ENCODE data around the gene ADH7.
"Not testable (repeated sequence)": the region's sequence is repeated elsewhere in the genome, so short reads cannot be mapped to it uniquely, and the experiment has no call there.

ADH7 gene

DNA sequence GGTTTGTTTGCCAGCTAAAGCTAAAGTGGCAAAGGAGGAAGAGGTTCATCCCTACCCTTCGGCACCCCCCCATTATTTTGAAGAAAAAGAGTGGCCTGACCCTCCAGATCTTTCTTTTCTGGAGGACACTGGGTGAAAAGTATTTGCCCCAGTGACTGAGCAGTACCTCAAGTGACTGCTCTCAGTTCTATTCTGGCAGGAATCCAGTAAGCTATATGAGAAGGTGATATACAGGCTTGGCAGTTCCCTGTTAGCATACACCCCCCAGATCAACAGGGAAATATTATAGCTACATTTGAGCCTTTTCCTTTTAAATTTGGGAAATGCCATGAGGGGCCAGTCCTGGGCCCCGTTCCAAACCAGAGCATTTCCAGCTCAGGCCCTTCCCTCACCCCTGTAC is 67.3 kb downstream of the ADH7 start:
- H3F3A ChIP-seq (ENCODE audit: low read depth); H3K9me2 ChIP-seq (replicated peaks; ENCODE audit: low read depth, low read length); H3K9ac ChIP-seq (ENCODE audit: low read depth, low read length, poor library complexity, severe bottlenecking); H3K4me3 ChIP-seq (ENCODE audit: low read length, poor library complexity, severe bottlenecking); H3K4me2 ChIP-seq (ENCODE audit: low read depth, low read length, poor library complexity, severe bottlenecking); H3K9me3 ChIP-seq (ENCODE audit: insufficient read depth, low read depth, low read length); H3K4me1 ChIP-seq (ENCODE audit: insufficient read depth, low read length, poor library complexity, severe bottlenecking); H3K79me2 ChIP-seq (ENCODE audit: insufficient read depth, low read length); H3K36me3 ChIP-seq (ENCODE audit: insufficient read depth, low read length); H2AFZ ChIP-seq (ENCODE audit: low read length); H4K20me1 ChIP-seq (ENCODE audit: insufficient read depth, low read length, poor library complexity, severe bottlenecking); H3K27me3 ChIP-seq (ENCODE audit: insufficient read depth, low read length, poor library complexity, severe bottlenecking): not testable (repeated sequence)

DNA sequence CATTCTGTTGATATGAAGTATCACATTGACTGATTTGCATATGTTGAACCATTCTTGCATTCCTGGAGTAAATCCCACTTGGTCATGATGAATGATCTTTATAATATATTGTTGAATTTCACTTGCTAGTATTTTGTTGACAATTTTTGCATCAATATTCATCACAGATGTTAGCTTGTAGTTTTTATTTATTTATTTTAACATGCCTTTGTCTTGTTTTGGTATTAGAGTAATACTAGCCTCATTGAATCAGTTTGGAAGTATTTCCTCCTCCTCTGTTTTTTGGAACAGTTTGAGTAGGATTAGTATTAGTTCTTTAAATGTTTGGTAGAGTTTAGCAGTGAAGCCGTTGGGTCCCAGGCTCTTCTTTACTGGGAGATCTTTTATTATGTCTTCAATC is 68.7 kb downstream of the ADH7 start:
- Histone ChIP-seq H3K4me2 (ENCODE audit: low read depth, low read length, poor library complexity, severe bottlenecking) (no peak overlapping the region), H3K9me2 (replicated peaks; ENCODE audit: low read depth, low read length) (no peaks in the 10 kb centered on the region), H2AFZ (ENCODE audit: low read length) (no peak overlapping the region), H3K27me3 (ENCODE audit: insufficient read depth, low read length, poor library complexity, severe bottlenecking) (no peaks in the 10 kb centered on the region), H3K9ac (ENCODE audit: low read depth, low read length, poor library complexity, severe bottlenecking) (no peak overlapping the region), H3K4me3 (ENCODE audit: low read length, poor library complexity, severe bottlenecking) (no peak overlapping the region), H4K20me1 (ENCODE audit: insufficient read depth, low read length, poor library complexity, severe bottlenecking) (no peaks in the 10 kb centered on the region), H3K9me3 (ENCODE audit: insufficient read depth, low read depth, low read length) (no peaks in the 10 kb centered on the region), H3K4me1 (ENCODE audit: insufficient read depth, low read length, poor library complexity, severe bottlenecking) (no peaks in the 10 kb centered on the region), H3K36me3 (ENCODE audit: insufficient read depth, low read length) (no peaks in the 10 kb centered on the region), H3F3A (ENCODE audit: low read depth) (no peaks in the 10 kb centered on the region), H3K79me2 (ENCODE audit: insufficient read depth, low read length) (no peaks in the 10 kb centered on the region)
- TF ChIP-seq, protein P1, sequence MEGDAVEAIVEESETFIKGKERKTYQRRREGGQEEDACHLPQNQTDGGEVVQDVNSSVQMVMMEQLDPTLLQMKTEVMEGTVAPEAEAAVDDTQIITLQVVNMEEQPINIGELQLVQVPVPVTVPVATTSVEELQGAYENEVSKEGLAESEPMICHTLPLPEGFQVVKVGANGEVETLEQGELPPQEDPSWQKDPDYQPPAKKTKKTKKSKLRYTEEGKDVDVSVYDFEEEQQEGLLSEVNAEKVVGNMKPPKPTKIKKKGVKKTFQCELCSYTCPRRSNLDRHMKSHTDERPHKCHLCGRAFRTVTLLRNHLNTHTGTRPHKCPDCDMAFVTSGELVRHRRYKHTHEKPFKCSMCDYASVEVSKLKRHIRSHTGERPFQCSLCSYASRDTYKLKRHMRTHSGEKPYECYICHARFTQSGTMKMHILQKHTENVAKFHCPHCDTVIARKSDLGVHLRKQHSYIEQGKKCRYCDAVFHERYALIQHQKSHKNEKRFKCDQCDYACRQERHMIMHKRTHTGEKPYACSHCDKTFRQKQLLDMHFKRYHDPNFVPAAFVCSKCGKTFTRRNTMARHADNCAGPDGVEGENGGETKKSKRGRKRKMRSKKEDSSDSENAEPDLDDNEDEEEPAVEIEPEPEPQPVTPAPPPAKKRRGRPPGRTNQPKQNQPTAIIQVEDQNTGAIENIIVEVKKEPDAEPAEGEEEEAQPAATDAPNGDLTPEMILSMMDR (conservative IDR thresholded peaks at IDR 0.05; ENCODE audit: low read length), result no peak
- no peak for TF ChIP-seq EZH2phosphoT487 (IDR thresholded peaks at IDR 0.05; ENCODE audit: borderline replicate concordance)

DNA sequence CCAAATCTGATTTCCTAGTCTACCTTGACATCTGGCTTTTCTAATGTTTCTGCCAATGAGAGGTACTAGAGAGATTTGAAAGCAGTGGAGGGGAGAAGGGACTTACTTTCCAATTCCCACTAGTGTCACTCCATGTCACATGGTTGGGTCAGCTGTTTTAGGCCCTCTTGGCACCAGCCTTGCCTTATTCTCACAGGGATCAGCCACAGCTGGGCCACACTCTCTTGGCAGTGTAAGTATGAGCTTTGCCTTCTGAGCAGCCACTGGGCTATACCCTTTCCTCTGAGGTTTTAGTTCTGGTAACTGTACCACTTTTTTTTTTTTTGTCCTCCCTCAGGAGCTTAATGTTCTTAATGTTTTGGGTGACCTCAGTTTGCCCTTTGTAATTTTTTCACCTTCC is 72.4 kb downstream of the ADH7 start:
- Histone ChIP-seq H3K4me1 (ENCODE audit: insufficient read depth, low read length, poor library complexity, severe bottlenecking) (no peaks in the 10 kb centered on the region), H3K9me3 (ENCODE audit: insufficient read depth, low read depth, low read length) (no peaks in the 10 kb centered on the region), H3K27me3 (ENCODE audit: insufficient read depth, low read length, poor library complexity, severe bottlenecking) (no peaks in the 10 kb centered on the region), H3K9me2 (replicated peaks; ENCODE audit: low read depth, low read length) (no peaks in the 10 kb centered on the region), H4K20me1 (ENCODE audit: insufficient read depth, low read length, poor library complexity, severe bottlenecking) (no peaks in the 10 kb centered on the region), H3K36me3 (ENCODE audit: insufficient read depth, low read length) (no peaks in the 10 kb centered on the region), H2AFZ (ENCODE audit: low read length) (no peak overlapping the region), H3K4me2 (ENCODE audit: low read depth, low read length, poor library complexity, severe bottlenecking) (no peak overlapping the region), H3K9ac (ENCODE audit: low read depth, low read length, poor library complexity, severe bottlenecking) (no peak overlapping the region), H3K79me2 (ENCODE audit: insufficient read depth, low read length) (no peaks in the 10 kb centered on the region), H3F3A (ENCODE audit: low read depth) (no peaks in the 10 kb centered on the region), H3K4me3 (ENCODE audit: low read length, poor library complexity, severe bottlenecking) (no peak overlapping the region)
- TF ChIP-seq EZH2phosphoT487 (IDR thresholded peaks at IDR 0.05; ENCODE audit: borderline replicate concordance), result no peak
- TF ChIP-seq, protein P1 (conservative IDR thresholded peaks at IDR 0.05; ENCODE audit: low read length), result no peak

Measured in Loucy (cell line).